ENCODE results near the gene ATP8A2. TPM values are rescaled to one million over a fixed set of nuclear protein-coding genes. Genes with fewer than 3 reads are reported as not detected.

The ATP8A2 gene
- total RNA-seq, 1 donor from 2014 or later: 3.4 TPM

- H3K27me3 Mint-ChIP-seq (ENCODE audit: low read depth): peaks cover 61% of the 10 kb centered on the region
- H3K36me3 Mint-ChIP-seq (ENCODE audit: low read depth): no peaks in the 10 kb centered on the region
- H3K4me1 Mint-ChIP-seq: peaks cover 4% of the 10 kb centered on the region
- no peak for DNase-seq (ENCODE audit: low read depth, low spot score)
- H3K4me3 Mint-ChIP-seq: no peak overlapping the region
- no peaks in the 10 kb centered on the region for H3K9me3 Mint-ChIP-seq
- TF ChIP-seq, protein P1, sequence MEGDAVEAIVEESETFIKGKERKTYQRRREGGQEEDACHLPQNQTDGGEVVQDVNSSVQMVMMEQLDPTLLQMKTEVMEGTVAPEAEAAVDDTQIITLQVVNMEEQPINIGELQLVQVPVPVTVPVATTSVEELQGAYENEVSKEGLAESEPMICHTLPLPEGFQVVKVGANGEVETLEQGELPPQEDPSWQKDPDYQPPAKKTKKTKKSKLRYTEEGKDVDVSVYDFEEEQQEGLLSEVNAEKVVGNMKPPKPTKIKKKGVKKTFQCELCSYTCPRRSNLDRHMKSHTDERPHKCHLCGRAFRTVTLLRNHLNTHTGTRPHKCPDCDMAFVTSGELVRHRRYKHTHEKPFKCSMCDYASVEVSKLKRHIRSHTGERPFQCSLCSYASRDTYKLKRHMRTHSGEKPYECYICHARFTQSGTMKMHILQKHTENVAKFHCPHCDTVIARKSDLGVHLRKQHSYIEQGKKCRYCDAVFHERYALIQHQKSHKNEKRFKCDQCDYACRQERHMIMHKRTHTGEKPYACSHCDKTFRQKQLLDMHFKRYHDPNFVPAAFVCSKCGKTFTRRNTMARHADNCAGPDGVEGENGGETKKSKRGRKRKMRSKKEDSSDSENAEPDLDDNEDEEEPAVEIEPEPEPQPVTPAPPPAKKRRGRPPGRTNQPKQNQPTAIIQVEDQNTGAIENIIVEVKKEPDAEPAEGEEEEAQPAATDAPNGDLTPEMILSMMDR (conservative IDR thresholded peaks at IDR 0.05): no peak
- H3K27ac Mint-ChIP-seq (ENCODE audit: unreplicated experiment): no peak overlapping the region
These were observed 549.2 kb downstream of the ATP8A2 start for GRCh38 chr13:25920931-25921330.

DNA sequence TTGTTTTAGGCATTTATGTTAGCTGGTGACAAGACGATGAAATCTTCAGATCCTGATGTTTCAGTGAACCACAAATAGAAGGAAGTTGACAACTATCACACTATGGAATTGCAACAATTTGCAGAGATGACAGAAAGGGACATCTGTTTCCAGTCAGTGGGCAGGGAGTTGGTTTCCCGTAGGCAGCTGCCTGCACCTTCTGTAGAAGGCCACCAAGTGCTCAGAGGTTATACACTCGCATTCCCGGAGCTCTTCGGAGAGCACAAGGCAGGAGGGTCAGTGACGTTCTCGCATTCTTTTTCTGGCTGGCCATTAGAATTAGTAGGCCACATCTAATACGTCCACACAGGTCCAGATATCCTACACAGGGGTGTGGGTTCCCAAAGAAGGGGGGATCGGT, 550.6 kb downstream of the ATP8A2 start:
- DNase-seq (ENCODE audit: low read depth, low spot score): no peak
- Mint-ChIP-seq H3K9me3 (no peaks in the 10 kb centered on the region), H3K36me3 (ENCODE audit: low read depth) (no peaks in the 10 kb centered on the region), H3K27ac (ENCODE audit: unreplicated experiment) (no peak overlapping the region), H3K4me1 (peaks cover 7% of the 10 kb centered on the region), H3K27me3 (ENCODE audit: low read depth) (peaks cover 52% of the 10 kb centered on the region), H3K4me3 (no peak overlapping the region)
- TF ChIP-seq, protein P1 (conservative IDR thresholded peaks at IDR 0.05): no peak

GRCh38 chr13:25923217-25924085, 551.7 kb downstream of the ATP8A2 start:
- no peak for DNase-seq (ENCODE audit: low read depth, low spot score)
- TF ChIP-seq, protein P1 (conservative IDR thresholded peaks at IDR 0.05): no peak
- H3K9me3 Mint-ChIP-seq: no peaks in the 10 kb centered on the region
- H3K27ac Mint-ChIP-seq (ENCODE audit: unreplicated experiment): no peak overlapping the region
- no peaks in the 10 kb centered on the region for H3K36me3 Mint-ChIP-seq (ENCODE audit: low read depth)
- H3K4me3 Mint-ChIP-seq: no peak overlapping the region
- peaks cover 45% of the 10 kb centered on the region for H3K27me3 Mint-ChIP-seq (ENCODE audit: low read depth)
- H3K4me1 Mint-ChIP-seq: peaks cover 16% of the 10 kb centered on the region

GRCh38 chr13:25927363-25927762, 555.6 kb downstream of the ATP8A2 start:
- Mint-ChIP-seq H3K27me3 (ENCODE audit: low read depth) (peaks cover 29% of the 10 kb centered on the region), H3K9me3 (no peaks in the 10 kb centered on the region), H3K27ac (ENCODE audit: unreplicated experiment) (no peak overlapping the region), H3K4me3 (no peak overlapping the region), H3K4me1 (peaks cover 25% of the 10 kb centered on the region), H3K36me3 (ENCODE audit: low read depth) (no peaks in the 10 kb centered on the region)
- TF ChIP-seq, protein P1 (conservative IDR thresholded peaks at IDR 0.05): no peak
- no peak for DNase-seq (ENCODE audit: low read depth, low spot score)

DNA sequence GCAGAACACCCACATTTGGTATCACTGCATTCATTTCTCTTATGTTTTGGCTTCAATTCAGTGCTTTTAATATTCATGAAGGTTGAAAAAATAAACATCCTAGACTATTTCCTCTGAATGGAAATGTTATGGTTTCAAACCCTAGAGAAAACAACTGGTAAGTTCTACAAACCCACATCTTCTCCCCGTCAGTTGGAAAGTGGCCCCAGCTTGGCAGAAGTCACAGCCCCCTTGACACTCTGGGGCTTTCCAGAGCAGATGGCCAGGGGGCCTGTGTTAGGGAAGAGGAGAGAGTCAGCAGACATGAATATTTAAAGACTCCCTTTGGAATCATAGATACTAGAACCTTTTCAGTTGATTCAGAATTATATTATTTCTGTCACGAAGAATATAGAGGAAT, 556.2 kb downstream of the ATP8A2 start:
- H3K4me1 Mint-ChIP-seq: peaks cover 24% of the 10 kb centered on the region
- peaks cover 23% of the 10 kb centered on the region for H3K27me3 Mint-ChIP-seq (ENCODE audit: low read depth)
- H3K36me3 Mint-ChIP-seq (ENCODE audit: low read depth): no peaks in the 10 kb centered on the region
- no peak for DNase-seq (ENCODE audit: low read depth, low spot score)
- H3K27ac Mint-ChIP-seq (ENCODE audit: unreplicated experiment): peak overlapping the region; percentile 63
- TF ChIP-seq, protein P1 (conservative IDR thresholded peaks at IDR 0.05): no peak
- H3K9me3 Mint-ChIP-seq: no peaks in the 10 kb centered on the region
- no peak overlapping the region for H3K4me3 Mint-ChIP-seq
